ENCODE data around the gene EEF2.
"Not testable (repeated sequence)": the region's sequence is repeated elsewhere in the genome, so short reads cannot be mapped to it uniquely, and the experiment has no call there.

The EEF2 gene

DNA sequence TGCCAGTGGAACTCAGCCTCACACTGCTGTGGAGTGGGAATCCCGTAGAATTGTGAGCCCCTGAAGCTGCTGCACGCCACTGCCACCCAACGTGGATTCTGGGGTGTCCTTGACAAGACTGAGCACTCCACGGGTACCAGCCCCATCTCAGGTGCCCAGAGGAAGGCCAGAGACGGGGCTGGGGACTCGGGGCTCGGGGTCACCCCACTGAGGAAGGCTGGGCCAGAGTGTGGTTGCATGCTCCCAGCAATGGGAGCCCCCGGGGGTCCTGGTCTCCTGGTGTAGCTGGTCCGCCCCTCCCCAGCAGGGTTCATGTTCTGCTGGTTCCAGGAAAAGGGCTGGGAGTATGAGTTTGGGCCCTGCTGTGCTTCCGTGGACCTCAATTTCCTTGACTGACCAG is 29.6 kb downstream of the EEF2 start:
- H3K4me3 ChIP-seq (ENCODE audit: low read depth, low read length): no peak overlapping the region
- DNase-seq (ENCODE audit: low read depth): no peak
- no peak for TF ChIP-seq MAX (IDR thresholded peaks at IDR 0.05; ENCODE audit: low read depth, low read length)
- TF ChIP-seq POLR2A (IDR thresholded peaks at IDR 0.05; ENCODE audit: extremely low read depth, insufficient read length): no peak
- no peak for TF ChIP-seq MYC (IDR thresholded peaks at IDR 0.05; ENCODE audit: low read depth, low read length)
- TF ChIP-seq, protein P1, sequence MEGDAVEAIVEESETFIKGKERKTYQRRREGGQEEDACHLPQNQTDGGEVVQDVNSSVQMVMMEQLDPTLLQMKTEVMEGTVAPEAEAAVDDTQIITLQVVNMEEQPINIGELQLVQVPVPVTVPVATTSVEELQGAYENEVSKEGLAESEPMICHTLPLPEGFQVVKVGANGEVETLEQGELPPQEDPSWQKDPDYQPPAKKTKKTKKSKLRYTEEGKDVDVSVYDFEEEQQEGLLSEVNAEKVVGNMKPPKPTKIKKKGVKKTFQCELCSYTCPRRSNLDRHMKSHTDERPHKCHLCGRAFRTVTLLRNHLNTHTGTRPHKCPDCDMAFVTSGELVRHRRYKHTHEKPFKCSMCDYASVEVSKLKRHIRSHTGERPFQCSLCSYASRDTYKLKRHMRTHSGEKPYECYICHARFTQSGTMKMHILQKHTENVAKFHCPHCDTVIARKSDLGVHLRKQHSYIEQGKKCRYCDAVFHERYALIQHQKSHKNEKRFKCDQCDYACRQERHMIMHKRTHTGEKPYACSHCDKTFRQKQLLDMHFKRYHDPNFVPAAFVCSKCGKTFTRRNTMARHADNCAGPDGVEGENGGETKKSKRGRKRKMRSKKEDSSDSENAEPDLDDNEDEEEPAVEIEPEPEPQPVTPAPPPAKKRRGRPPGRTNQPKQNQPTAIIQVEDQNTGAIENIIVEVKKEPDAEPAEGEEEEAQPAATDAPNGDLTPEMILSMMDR (IDR thresholded peaks at IDR 0.05; ENCODE audit: low read depth, low read length): no peak

DNA sequence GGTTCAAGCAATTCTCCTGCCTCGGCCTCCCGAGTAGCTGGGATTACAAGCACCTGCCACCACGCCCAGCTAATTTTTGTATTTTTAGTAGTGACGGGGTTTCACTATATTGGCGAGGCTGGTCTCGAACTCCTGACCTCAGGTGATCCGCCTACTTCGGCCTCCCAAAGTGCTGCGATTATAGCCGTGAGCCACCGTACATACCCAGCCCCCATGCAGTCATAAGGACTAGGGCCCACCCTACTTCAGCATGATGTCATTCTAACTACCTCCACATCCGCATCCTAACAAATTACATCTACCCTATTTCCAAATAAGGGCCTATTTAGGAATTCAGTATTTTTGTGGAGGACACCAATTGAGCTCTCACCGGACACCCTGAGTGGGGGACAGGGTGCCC is 30.0 kb downstream of the EEF2 start:
- DNase-seq (ENCODE audit: low read depth); H3K4me3 ChIP-seq (ENCODE audit: low read depth, low read length): not testable (repeated sequence)

DNA sequence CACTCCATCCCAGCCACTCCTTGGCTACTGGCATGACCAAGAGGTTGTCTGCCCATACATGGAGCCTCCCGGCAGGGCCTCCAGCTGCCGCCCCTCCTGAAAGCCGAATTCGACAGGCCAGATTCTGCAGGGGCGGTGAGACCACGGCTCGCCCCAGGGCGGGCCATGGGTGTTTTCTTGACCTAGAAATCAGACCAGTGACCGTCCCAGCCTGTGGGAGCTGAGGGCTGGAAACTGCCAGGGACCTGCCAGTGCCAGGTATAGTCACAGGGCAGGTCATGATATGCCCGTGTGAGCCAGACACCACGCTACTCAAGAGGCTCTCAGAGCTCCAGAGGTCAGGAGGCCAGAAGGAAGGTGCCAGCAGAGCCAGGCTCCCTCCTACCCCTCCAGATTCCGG is 31.2 kb downstream of the EEF2 start:
- H3K4me3 ChIP-seq (ENCODE audit: low read depth, low read length): no peak overlapping the region
- TF ChIP-seq MAX (IDR thresholded peaks at IDR 0.05; ENCODE audit: low read depth, low read length) (no peak), POLR2A (IDR thresholded peaks at IDR 0.05; ENCODE audit: extremely low read depth, insufficient read length) (no peak), MYC (IDR thresholded peaks at IDR 0.05; ENCODE audit: low read depth, low read length) (no peak)
- no peak for DNase-seq (ENCODE audit: low read depth)

- not testable (repeated sequence) for H3K4me3 ChIP-seq (ENCODE audit: low read depth, low read length); DNase-seq (ENCODE audit: low read depth)
These were observed 32.4 kb downstream of the EEF2 start for GRCh38 chr19:3952755-3953276.

DNA sequence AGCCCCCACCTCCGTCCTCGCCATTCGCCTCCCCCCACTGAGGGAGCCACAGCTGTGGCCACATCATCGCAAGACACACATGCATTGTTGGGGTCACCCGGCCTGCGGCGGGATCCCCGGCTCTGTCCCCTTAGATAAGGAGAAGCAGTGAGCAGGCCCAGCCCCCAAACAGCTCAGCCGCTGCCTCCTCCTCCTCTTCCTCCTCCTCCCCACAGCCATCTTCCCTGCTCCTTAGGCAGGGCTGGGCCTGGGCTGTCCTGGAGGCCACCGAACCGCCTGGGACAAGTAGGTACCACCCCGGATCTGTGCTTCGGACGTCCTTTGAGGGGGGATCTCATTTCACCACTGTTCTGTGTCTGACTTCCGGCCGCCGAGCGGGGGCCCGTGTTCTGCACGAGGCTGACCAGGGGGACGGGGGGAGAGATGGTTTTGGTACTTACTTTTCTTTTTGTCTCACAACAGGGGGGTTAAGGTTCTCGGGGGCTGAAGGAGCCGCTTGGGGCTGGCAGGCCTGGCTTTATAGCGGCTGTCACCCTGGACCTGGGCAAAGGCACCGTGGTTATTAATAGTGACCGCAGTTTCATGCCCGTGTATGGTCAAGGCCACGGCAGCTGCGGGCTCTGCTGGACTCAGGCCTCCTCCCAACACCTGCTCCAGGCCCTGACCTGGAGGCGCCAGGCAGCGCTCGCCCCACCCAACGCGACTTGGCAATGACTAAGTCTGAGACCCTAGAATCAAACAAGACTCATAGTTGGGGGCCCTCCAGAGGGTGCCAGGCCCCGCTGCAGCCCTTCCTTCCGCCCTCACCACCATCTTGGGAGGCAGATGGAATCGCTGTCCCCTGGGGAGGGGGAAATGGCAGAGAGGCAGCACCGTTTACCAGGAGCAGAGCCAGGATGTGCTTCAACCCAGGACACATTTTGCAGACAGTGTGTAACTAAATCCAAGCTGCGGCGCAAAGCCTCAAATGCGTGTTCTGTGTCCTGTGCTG is 34.1 kb downstream of the EEF2 start:
- TF ChIP-seq MYC (IDR thresholded peaks at IDR 0.05; ENCODE audit: low read depth, low read length) (no peak), POLR2A (IDR thresholded peaks at IDR 0.05; ENCODE audit: extremely low read depth, insufficient read length) (no peak), MAX (IDR thresholded peaks at IDR 0.05; ENCODE audit: low read depth, low read length) (no peak)
- TF ChIP-seq, protein P1 (IDR thresholded peaks at IDR 0.05; ENCODE audit: low read depth, low read length): no peak

DNA sequence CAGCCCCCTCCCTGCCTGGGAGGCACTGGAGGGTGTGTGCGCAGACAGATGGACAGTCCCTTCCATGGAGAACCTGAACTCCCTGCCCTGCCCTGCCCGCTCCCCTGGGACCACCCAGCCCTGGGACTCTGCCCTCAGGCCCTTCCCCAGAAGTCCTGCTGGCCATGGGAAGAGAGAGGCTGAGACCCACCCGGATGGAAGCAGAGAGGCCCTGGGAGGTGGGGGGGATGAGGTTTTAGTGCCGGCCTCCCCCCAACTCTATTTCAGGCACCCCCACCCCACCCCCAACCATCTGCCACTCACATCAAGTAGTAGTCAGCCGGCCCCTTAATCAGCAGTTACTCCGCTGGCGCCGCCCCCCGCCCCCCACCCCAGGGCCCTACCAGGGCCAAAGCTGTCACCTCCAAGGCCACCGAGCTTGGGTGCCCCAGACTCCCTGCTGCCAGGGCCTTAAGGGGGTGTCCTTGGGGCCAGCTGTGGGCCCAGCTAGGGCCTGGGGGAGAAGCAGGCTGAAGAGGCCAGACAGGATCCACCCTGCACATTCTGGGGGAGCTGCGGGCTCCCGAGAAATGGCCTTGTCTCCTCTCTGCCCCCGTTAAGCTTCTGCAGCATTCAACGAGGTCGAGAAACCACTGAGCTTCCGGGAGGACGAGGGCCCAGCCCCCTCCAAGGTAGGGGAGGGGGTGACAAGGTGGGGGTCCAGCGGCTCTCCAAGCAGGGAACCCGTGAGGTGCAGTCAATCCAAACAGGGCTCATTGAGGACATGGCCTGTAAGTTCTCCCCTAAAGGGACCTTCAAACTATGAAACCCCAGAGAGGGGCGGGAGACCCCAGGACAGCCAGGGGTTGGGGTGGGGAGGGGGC is 35.0 kb downstream of the EEF2 start:
- no peak overlapping the region for H3K4me3 ChIP-seq (ENCODE audit: low read depth, low read length)
- no peak for DNase-seq (ENCODE audit: low read depth)
- TF ChIP-seq MAX (IDR thresholded peaks at IDR 0.05; ENCODE audit: low read depth, low read length) (no peak), MYC (IDR thresholded peaks at IDR 0.05; ENCODE audit: low read depth, low read length) (no peak), POLR2A (IDR thresholded peaks at IDR 0.05; ENCODE audit: extremely low read depth, insufficient read length) (no peak)
- TF ChIP-seq, protein P1 (IDR thresholded peaks at IDR 0.05; ENCODE audit: low read depth, low read length): no peak

More for the DNA sequence above, 34.1 kb downstream of the EEF2 start:
- DNase-seq (ENCODE audit: low read depth): no peak
- H3K4me3 ChIP-seq (ENCODE audit: low read depth, low read length): no peak overlapping the region

DNA sequence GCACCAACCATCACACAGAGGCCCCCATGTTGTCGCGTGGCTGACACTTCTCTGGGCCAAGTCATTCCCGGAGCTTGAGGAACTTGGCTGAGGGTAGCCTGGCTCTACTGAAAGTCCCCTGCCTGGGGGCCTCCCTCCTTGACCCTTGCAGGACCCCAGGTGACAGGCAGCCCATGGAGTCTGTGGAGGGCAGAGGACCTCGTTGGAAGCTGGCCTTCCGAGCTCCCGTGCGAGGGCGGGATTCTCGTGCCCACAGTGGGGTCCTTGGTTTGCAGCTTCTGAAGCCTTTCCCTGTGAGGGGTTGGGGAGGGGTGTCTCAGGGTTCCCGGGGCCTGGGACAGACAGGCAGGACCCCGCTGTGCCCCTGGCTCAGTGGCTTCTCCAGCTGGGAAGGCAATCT is 36.0 kb downstream of the EEF2 start:
- H3K4me3 ChIP-seq (ENCODE audit: low read depth, low read length): no peak overlapping the region
- DNase-seq (ENCODE audit: low read depth): no peak
- TF ChIP-seq, protein P1 (IDR thresholded peaks at IDR 0.05; ENCODE audit: low read depth, low read length): no peak
- no peak for TF ChIP-seq MYC (IDR thresholded peaks at IDR 0.05; ENCODE audit: low read depth, low read length)
- no peak for TF ChIP-seq POLR2A (IDR thresholded peaks at IDR 0.05; ENCODE audit: extremely low read depth, insufficient read length)
- no peak for TF ChIP-seq MAX (IDR thresholded peaks at IDR 0.05; ENCODE audit: low read depth, low read length)

DNA sequence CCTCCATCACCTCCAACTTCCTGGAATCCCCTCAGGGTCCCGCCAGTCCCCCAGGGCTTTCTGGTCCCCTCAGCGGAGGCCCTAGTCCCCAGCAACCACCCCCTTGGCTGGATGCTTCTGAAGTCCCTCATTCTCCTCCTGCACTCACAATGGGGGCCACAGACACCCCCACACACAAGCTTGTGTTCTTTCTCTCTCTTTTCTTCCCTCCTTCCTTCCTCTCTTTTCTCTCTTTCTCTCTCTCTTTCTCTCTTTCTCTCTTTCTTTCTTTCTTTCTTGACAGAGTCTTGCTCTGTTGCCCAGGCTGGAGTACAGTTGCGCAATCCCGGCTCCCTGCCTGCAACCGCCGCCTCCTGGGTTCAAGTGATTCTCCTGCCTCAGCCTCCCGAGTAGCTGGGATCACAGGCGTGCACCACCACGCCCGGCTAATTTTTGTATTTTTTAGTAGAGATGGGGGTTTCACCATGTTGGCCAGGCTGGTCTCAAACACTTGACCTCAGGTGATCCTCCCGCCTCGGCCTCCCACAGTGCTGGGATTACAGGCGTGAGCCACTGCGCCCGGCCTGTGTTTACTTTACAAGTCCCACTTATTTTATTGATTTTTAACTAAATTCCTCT is 37.8 kb downstream of the EEF2 start:
- not testable (repeated sequence) for DNase-seq (ENCODE audit: low read depth); H3K4me3 ChIP-seq (ENCODE audit: low read depth, low read length)
